KMS-11 (cell line): Measurements from ENCODE around the gene PDLIM3.

Source experiments
- H2AFZ ChIP-seq: fragments of 200-600 bp; sonication (generic); 2 replicates; pipeline ENCODE4 v1.6.1; 2016; ENCODE audit warnings: antibody characterized with exemption, mixed run types, low read depth
- H3K27ac ChIP-seq: fragments of 200-600 bp; sonication (generic); 2 replicates; pipeline ENCODE4 v1.6.1; 2016; ENCODE audit warnings: mild to moderate bottlenecking, mixed run types
- H3K27me3 ChIP-seq: fragments of 200-600 bp; sonication (generic); 2 replicates; pipeline ENCODE4 v1.6.1; 2017; ENCODE audit warnings: mild to moderate bottlenecking, low read depth, mixed run types, moderate library complexity; ENCODE audit not compliant: insufficient read depth
- H3K36me3 ChIP-seq: fragments of 200-600 bp; sonication (generic); 2 replicates; pipeline ENCODE4 v1.6.1; 2017; ENCODE audit warnings: mild to moderate bottlenecking, mixed run types; ENCODE audit not compliant: insufficient read depth
- H3K4me1 ChIP-seq: fragments of 200-600 bp; sonication (generic); 2 replicates; pipeline ENCODE4 v1.6.1; 2016; ENCODE audit warnings: mild to moderate bottlenecking, low read depth, mixed run types; ENCODE audit not compliant: poor library complexity, severe bottlenecking
- H3K4me2 ChIP-seq: fragments of 200-600 bp; sonication (generic); 2 replicates; pipeline ENCODE4 v1.7.0; 2016; ENCODE audit warnings: mild to moderate bottlenecking, mixed run types
- H3K4me3 ChIP-seq: fragments of 200-600 bp; sonication (generic); IDR thresholded peaks from 2 replicates; pipeline ENCODE4 v1.6.1; 2017; ENCODE audit warnings: low read depth, low read length, mixed read lengths; ENCODE audit not compliant: insufficient read depth
- H3K79me2 ChIP-seq: fragments of 200-600 bp; sonication (generic); 2 replicates; pipeline ENCODE4 v1.6.1; 2016; ENCODE audit warnings: low read depth, mixed run types; ENCODE audit not compliant: insufficient read depth
- H3K9ac ChIP-seq: fragments of 200-600 bp; sonication (generic); 2 replicates; pipeline ENCODE4 v1.6.1; 2016; ENCODE audit warnings: mild to moderate bottlenecking, mixed run types
- H4K20me1 ChIP-seq: fragments of 200-600 bp; sonication (generic); 2 replicates; pipeline ENCODE4 v1.6.1; 2016; ENCODE audit warnings: mild to moderate bottlenecking, mixed run types; ENCODE audit not compliant: insufficient read depth
- TF ChIP-seq, protein P1 (sequence below): fragments of 200-600 bp; sonication (generic); conservative IDR thresholded peaks from 2 replicates; pipeline ENCODE4 v1.6.1; 2017; ENCODE audit warnings: low read depth, mild to moderate bottlenecking, antibody characterized with exemption, low read length, moderate library complexity, mixed read lengths

PDLIM3 gene

DNA sequence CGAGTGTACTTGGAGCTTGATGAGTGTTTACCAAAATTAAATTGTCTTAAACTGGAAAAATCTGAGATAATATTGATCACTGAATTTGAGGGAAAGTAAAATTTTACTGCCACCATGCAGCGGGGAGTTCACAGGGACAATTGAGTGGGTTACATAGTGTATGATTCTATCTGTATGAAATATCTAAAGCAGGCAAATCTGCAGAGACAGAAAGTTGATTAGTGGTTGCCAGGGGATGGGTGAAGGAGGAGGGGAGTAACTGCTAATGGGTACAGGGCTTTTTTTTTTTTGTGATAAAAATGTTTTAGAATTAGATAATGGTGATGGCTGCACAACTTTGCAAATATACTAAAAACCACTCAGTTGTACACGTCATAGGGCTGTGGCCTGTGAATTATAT lies 35.4 kb upstream of the PDLIM3 start:
- Histone ChIP-seq H3K4me3 (no peak overlapping the region), H4K20me1 (no peaks in the 10 kb centered on the region), H3K27me3 (no peaks in the 10 kb centered on the region), H3K4me1 (peaks cover 11% of the 10 kb centered on the region), H3K79me2 (no peaks in the 10 kb centered on the region), H3K27ac (no peak overlapping the region), H2AFZ (no peak overlapping the region), H3K4me2 (no peak overlapping the region), H3K36me3 (no peaks in the 10 kb centered on the region), H3K9ac (no peak overlapping the region)
- TF ChIP-seq, protein P1, sequence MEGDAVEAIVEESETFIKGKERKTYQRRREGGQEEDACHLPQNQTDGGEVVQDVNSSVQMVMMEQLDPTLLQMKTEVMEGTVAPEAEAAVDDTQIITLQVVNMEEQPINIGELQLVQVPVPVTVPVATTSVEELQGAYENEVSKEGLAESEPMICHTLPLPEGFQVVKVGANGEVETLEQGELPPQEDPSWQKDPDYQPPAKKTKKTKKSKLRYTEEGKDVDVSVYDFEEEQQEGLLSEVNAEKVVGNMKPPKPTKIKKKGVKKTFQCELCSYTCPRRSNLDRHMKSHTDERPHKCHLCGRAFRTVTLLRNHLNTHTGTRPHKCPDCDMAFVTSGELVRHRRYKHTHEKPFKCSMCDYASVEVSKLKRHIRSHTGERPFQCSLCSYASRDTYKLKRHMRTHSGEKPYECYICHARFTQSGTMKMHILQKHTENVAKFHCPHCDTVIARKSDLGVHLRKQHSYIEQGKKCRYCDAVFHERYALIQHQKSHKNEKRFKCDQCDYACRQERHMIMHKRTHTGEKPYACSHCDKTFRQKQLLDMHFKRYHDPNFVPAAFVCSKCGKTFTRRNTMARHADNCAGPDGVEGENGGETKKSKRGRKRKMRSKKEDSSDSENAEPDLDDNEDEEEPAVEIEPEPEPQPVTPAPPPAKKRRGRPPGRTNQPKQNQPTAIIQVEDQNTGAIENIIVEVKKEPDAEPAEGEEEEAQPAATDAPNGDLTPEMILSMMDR = no peak

GRCh38 chr4:185567381-185568376 lies 32.4 kb upstream of the PDLIM3 start:
- Histone ChIP-seq H4K20me1 (no peaks in the 10 kb centered on the region), H3K4me2 (no peak overlapping the region), H3K36me3 (no peaks in the 10 kb centered on the region), H3K9ac (no peak overlapping the region), H3K4me1 (no peaks in the 10 kb centered on the region), H3K4me3 (no peak overlapping the region), H3K27ac (no peak overlapping the region), H3K27me3 (no peaks in the 10 kb centered on the region), H2AFZ (no peak overlapping the region), H3K79me2 (no peaks in the 10 kb centered on the region)
- TF ChIP-seq, protein P1 = no peak

GRCh38 chr4:185566972-185567371 lies 31.7 kb upstream of the PDLIM3 start:
- Histone ChIP-seq H3K27me3 (no peaks in the 10 kb centered on the region), H3K9ac (no peak overlapping the region), H3K4me1 (no peaks in the 10 kb centered on the region), H3K36me3 (no peaks in the 10 kb centered on the region), H2AFZ (no peak overlapping the region), H3K27ac (no peak overlapping the region), H4K20me1 (no peaks in the 10 kb centered on the region), H3K4me2 (no peak overlapping the region), H3K79me2 (no peaks in the 10 kb centered on the region), H3K4me3 (no peak overlapping the region)
- TF ChIP-seq, protein P1 = no peak

DNA sequence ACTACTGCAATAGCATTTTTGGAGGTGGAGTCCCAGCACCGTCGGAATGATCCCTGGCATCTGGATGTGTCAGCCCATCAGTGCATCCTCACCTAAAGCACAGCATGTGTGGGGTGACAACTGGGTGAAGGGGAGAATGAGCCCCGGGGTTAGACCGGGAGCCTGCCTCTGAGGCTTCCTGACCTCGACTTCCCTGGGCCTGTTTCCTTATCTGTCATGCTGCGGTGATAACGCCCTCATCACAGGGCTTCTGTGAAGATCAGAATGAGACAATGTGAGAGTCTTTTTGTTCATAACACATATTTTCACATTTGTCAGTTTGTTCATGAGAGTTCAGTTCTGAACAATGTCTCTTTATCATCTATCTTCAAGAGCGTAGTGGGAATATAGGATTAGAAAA lies 31.1 kb upstream of the PDLIM3 start:
- no peaks in the 10 kb centered on the region for H3K27me3 ChIP-seq
- no peak overlapping the region for H3K9ac ChIP-seq
- no peaks in the 10 kb centered on the region for H3K79me2 ChIP-seq
- H2AFZ ChIP-seq = no peak overlapping the region
- H3K27ac ChIP-seq = no peak overlapping the region
- H3K4me1 ChIP-seq = no peaks in the 10 kb centered on the region
- no peaks in the 10 kb centered on the region for H3K36me3 ChIP-seq
- TF ChIP-seq, protein P1 = no peak
- H3K4me3 ChIP-seq = no peak overlapping the region
- H3K4me2 ChIP-seq = no peak overlapping the region
- no peaks in the 10 kb centered on the region for H4K20me1 ChIP-seq
